Measurements from ENCODE around the gene CYBC1. TPM values are rescaled to one million over a fixed set of nuclear protein-coding genes. Genes with fewer than 3 reads are reported as not detected.
A peak's percentile ranks its signal among the peaks of the same experiment; 100 is the strongest.

CYBC1 gene
- polyA plus RNA-seq, 10 donors, result 27.8 to 39.2 (median 29.6) TPM

- DNase-seq, result no peak
These were observed 632 bp downstream of the CYBC1 start for GRCh38 chr17:82449883-82450356.

GRCh38 chr17:82449131-82449882 is 1.2 kb downstream of the CYBC1 start:
- DNase-seq, result peak in 1 of 3 donors; percentile 59

GRCh38 chr17:82447876-82448275 is 2.7 kb downstream of the CYBC1 start:
- DNase-seq, result no peak

GRCh38 chr17:82446649-82447048 is 3.9 kb downstream of the CYBC1 start:
- DNase-seq, result no peak

DNA sequence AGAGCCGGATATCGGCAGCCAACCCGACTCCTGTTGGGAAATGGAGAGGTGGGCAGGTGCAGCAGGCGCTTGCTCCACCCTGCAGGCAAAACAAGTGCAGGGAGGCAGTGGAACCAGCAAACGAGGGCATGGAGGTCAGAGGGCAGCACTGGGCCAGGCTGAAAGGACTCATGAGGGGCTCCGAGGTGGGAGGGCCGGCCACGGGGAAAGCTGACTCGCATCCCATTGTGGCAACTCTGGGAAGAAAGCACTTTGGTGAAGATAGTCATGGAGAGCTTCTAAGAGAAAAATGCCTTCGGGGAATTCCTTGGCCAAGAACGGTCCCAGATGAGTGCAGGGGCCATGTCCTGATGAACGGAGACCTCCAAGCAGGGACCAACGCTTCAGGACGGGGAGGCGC is 4.4 kb downstream of the CYBC1 start:
- DNase-seq, result no peak

- DNase-seq, result no peak
These were observed 5.0 kb downstream of the CYBC1 start for GRCh38 chr17:82445542-82445941.

DNA sequence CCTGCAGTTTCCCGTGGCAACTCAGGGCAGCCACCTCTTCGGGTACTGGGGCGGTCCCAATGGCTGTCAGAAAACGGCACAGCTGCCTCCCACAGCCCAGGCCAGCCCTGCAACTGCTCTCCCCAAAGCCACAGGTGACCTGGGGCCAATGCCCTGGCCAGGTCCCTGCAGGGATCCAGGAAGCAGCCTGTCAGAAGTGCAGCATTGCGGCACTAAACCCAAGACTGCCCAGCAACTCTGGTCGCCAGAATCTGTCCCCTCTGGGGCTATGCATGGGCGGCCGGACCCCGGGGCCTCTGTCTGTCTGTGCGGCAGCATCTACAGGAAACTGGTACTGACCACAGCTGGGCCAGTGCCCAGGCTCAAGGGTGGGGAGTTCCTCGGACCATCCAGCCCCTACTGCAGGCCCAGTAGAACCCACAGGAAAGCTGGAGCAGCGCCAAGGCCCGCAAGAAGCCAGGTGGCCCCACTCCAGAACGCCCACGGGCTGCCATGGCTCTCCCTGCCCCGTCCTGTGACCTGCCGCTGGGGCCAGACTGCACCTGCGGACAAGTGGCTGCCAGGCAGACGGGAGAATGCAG is 5.5 kb downstream of the CYBC1 start:
- DNase-seq, result no peak

GRCh38 chr17:82444284-82444893 is 6.2 kb downstream of the CYBC1 start:
- DNase-seq, result no peak

DNA sequence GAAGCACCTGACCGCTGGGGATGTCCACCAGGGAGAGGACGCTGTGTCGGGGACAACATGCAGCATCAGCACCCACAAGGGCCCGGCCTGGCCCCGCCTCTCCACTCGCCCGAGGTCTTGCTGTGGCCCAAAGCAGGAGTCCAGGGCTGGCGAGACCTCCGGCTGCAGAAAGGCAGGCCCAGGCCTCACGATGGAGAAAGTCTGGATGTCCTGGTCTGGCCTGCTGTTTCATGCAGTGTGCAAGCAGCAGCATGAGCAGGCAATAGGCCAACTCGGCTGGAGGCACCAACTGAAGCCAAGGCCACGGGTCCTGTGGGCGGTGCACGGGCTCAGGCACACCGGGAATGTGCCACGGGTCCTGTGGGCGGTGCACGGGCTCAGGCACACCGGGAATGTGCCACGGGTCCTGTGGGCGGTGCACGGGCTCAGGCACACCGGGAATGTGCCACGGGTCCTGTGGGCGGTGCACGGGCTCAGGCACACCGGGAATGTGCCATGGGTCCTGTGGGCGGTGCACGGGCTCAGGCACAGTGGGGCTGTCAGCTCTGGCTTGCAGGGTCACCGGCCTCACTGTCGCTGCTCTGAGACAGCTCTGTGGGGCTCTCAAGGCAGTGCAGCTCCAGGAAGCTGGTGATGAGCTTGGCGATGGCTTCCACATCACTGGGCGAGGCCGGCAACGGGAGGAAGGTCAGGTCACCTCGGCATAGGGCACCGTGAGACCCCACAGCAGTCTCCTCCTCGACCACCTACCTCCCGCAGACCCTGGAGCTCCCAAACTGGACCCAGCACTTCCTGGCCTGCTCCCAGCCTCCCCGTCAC is 6.9 kb downstream of the CYBC1 start:
- DNase-seq, result no peak

GRCh38 chr17:82442643-82443464 is 7.7 kb downstream of the CYBC1 start:
- no peak for DNase-seq

DNA sequence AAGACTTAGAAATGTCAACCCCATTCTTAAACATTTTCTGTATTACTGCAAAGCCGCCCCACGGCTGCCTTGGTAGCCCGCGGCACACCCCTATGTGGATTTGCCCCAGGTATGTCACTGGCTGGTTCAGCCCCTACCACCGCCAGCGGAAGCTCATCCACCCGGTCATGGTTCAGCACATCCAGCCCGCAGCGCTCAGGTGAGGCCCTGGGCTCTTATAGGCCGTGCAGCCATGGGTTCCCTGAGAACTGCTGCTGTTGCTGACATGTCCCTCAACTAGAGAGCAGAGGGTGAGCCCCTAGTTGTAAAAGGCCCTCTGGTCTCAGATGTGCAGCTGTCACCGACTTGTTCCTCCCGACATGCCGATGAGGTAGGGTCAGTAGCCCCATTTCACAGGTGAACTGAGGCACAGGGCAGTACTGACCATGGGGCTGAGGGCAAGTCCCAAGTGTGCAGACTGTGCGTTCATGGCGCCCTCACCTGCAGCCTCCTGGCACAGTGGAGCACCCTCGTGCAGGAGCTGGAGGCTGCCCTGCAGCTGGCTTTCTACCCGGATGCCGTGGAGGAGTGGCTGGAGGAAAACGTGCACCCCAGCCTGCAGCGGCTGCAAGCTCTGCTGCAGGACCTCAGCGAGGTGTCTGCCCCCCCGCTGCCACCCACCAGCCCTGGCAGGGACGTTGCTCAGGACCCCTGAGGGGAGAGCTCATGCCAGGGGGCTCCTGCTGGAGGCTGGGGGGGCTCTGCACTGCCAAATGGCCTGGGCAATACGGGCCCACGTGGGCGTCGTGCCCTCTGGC is 8.7 kb downstream of the CYBC1 start:
- DNase-seq, result no peak

- DNase-seq, result peak in 2 of 3 donors; percentile 42 to 60
These were observed 9.4 kb downstream of the CYBC1 start for GRCh38 chr17:82440991-82441627.

DNA sequence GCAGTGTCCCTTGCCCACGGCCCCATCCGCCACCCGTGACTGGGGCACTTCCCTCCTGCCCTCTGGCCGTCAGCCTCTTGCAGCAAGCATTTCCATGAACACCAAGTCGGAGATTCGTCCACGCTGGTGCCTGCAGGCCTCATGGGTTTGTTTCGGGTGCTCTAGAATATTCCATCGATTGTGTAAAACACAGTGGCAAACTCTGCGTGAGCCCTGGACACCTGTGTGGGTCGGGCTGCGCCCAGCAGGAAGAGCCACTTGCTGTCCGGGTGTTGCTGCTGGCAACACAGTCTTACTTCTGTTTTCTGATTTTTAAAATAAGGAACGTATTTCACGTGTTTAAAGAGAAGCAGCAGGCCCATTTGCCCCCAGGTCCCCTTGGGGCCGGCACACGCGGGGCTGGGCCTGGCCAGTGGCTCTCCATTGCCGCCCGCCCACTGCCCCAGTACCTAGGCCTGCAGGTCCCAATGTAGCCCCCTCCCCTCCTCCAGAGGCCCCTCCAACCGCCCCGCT is 10.0 kb downstream of the CYBC1 start:
- DNase-seq, result no peak

GRCh38 chr17:82439829-82440365 is 10.7 kb downstream of the CYBC1 start:
- no peak for DNase-seq

- DNase-seq, result no peak
These were observed 11.2 kb downstream of the CYBC1 start for GRCh38 chr17:82439194-82439828.

GRCh38 chr17:82438401-82439193 is 12.0 kb downstream of the CYBC1 start:
- DNase-seq, result no peak

DNA sequence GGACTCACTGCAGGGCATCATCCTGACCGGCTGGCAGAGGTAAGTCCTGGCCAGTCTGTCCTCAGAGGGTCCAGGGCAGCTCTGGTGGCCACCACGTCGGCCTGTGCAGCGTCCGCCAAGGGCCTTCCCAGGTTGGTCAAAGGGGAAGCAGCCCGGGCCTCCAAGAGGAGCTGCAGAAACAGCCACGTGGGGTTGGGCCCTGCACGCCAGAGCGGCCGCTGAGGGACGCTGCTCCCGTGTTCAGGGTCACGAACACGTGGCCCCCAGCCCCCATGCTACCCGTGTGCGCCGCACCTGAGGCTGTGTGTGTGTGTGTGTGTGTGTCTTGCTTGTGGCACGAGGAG is 13.3 kb downstream of the CYBC1 start:
- no peak for DNase-seq
